Vagina (tissue), 2 donors: Measurements from ENCODE around the gene RYR2.

Experiments used
- CTCF ChIP-seq, 3 experiments: fragments of 450-650 bp in 2 of 3; fragments of 200-600 bp in 1 of 3; sonication (generic) in 1 of 3; IDR thresholded peaks; one replicate each; pipeline ENCODE4 v1.5.1; 2017 to 2019; ENCODE audit warnings: antibody characterized with exemption in 3 of 3, mild to moderate bottlenecking in 2 of 3, moderate library complexity in 2 of 3
- POLR2A ChIP-seq, 2 donors: fragments of 450-650 bp; IDR thresholded peaks; one replicate each; pipeline ENCODE4 v1.6.1; 2017; ENCODE audit warnings: antibody characterized with exemption in 2 of 2, mild to moderate bottlenecking in 2 of 2, moderate library complexity in 2 of 2
- POLR2AphosphoS5 ChIP-seq, 2 donors: sonication (generic); formaldehyde crosslinking; IDR thresholded peaks; one replicate each; pipeline ENCODE4 v1.9.0; 2017; ENCODE audit warnings: antibody characterized with exemption in 2 of 2, mild to moderate bottlenecking in 2 of 2, low read depth in 1 of 2; ENCODE audit not compliant: insufficient read depth in 1 of 2

- TF ChIP-seq CTCF (IDR thresholded peaks at IDR 0.05) (no peak), POLR2A (IDR thresholded peaks at IDR 0.05) (no peak), POLR2AphosphoS5 (IDR thresholded peaks at IDR 0.05; ENCODE audit: insufficient read depth in 1 of 2, low read depth in 1 of 2) (no peak)
These were observed 629.3 kb downstream of the RYR2 start for GRCh38 chr1:237671262-237671661.
